Suprapubic skin (tissue), 4 donors: Measurements from ENCODE around the gene CABS1.

ENCODE experiments used
- POLR2A ChIP-seq, 2 donors: fragments of 450-650 bp; IDR thresholded peaks; one replicate each; pipeline ENCODE4 v1.6.1; 2017; ENCODE audit warnings: antibody characterized with exemption in 2 of 2, mild to moderate bottlenecking in 2 of 2, moderate library complexity in 2 of 2
- POLR2AphosphoS5 ChIP-seq, 3 donors: sonication (generic); formaldehyde crosslinking; IDR thresholded peaks; one replicate each; pipeline ENCODE4 v1.6.1; 2017; ENCODE audit warnings: antibody characterized with exemption in 3 of 3
- TF ChIP-seq, protein P1 (sequence below), 2 donors: fragments of 200-600 bp in 1 of 2; fragments of 450-650 bp in 1 of 2; sonication (generic) in 1 of 2; IDR thresholded peaks; one replicate each; pipeline ENCODE4 v1.5.1; 2016 to 2019; ENCODE audit warnings: antibody characterized with exemption in 2 of 2, mild to moderate bottlenecking in 1 of 2, moderate library complexity in 1 of 2

DNA sequence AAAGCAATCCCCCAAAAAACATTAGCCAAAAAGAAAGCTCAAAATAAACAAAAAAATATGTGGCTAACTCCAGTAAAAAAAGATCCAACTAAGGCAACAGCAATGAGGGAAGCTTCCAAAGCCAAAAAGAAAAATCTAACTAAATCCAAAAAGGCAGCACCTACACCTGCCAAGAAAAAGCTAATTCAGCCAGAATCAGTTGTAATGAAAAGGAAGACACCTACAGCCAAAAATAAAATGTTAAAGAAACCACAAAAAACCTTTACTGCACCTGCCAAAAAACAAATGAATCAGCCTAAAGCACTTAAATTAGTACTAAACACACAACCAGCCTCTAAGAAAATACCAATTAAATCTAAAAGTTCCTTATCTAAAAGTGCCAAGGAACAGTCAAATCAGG lies 37.2 kb upstream of the CABS1 start:
- TF ChIP-seq, protein P1, sequence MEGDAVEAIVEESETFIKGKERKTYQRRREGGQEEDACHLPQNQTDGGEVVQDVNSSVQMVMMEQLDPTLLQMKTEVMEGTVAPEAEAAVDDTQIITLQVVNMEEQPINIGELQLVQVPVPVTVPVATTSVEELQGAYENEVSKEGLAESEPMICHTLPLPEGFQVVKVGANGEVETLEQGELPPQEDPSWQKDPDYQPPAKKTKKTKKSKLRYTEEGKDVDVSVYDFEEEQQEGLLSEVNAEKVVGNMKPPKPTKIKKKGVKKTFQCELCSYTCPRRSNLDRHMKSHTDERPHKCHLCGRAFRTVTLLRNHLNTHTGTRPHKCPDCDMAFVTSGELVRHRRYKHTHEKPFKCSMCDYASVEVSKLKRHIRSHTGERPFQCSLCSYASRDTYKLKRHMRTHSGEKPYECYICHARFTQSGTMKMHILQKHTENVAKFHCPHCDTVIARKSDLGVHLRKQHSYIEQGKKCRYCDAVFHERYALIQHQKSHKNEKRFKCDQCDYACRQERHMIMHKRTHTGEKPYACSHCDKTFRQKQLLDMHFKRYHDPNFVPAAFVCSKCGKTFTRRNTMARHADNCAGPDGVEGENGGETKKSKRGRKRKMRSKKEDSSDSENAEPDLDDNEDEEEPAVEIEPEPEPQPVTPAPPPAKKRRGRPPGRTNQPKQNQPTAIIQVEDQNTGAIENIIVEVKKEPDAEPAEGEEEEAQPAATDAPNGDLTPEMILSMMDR (IDR thresholded peaks at IDR 0.05): no peak
- no peak for TF ChIP-seq POLR2A (IDR thresholded peaks at IDR 0.05)
- TF ChIP-seq POLR2AphosphoS5 (IDR thresholded peaks at IDR 0.05): no peak
